SU-DHL-6 (cell line): ENCODE data around the gene SMC5.
"Not testable (repeated sequence)": the region's sequence is repeated elsewhere in the genome, so short reads cannot be mapped to it uniquely, and the experiment has no call there.

Experiments used
- EZH2phosphoT487 ChIP-seq: fragments of 200-600 bp; sonication (generic), shearing (Covaris generic); conservative IDR thresholded peaks from 2 replicates; pipeline ENCODE4 v1.6.1; 2018; ENCODE audit warnings: mild to moderate bottlenecking, antibody characterized with exemption, low read length, moderate library complexity, mixed read lengths
- TF ChIP-seq, protein P1 (sequence below): fragments of 200-600 bp; sonication (generic); IDR thresholded peaks from one replicate; pipeline ENCODE4 v1.5.1; 2017; ENCODE audit warnings: antibody characterized with exemption, mild to moderate bottlenecking, low read length, moderate library complexity; ENCODE audit not compliant: insufficient read depth, poor library complexity, severe bottlenecking

DNA sequence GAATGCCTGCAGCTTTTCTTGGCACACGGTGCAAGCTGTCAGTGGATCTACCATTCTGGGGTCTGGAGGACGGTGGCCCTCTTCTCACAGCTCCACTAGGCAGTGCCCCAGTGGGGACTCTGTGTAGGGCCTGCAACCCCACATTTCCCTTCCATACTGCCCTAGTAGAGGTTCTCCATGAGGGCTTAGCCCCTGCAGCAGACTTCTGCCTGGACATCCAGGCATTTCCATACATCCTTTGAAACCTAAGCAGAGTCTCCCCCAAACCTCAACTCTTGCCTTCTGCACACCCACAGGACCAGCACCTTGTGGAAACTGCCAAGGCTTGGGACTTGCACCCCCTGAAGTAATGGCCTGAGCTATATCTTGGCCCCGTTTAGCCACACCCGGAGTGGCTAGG lies 69.8 kb downstream of the SMC5 start:
- TF ChIP-seq, protein P1, sequence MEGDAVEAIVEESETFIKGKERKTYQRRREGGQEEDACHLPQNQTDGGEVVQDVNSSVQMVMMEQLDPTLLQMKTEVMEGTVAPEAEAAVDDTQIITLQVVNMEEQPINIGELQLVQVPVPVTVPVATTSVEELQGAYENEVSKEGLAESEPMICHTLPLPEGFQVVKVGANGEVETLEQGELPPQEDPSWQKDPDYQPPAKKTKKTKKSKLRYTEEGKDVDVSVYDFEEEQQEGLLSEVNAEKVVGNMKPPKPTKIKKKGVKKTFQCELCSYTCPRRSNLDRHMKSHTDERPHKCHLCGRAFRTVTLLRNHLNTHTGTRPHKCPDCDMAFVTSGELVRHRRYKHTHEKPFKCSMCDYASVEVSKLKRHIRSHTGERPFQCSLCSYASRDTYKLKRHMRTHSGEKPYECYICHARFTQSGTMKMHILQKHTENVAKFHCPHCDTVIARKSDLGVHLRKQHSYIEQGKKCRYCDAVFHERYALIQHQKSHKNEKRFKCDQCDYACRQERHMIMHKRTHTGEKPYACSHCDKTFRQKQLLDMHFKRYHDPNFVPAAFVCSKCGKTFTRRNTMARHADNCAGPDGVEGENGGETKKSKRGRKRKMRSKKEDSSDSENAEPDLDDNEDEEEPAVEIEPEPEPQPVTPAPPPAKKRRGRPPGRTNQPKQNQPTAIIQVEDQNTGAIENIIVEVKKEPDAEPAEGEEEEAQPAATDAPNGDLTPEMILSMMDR, result not testable (repeated sequence)
- not testable (repeated sequence) for TF ChIP-seq EZH2phosphoT487
